Naive thymus-derived CD4-positive, alpha-beta T cell (primary cell): ENCODE data around the gene PICK1. TPM values are rescaled to one million over a fixed set of nuclear protein-coding genes. Genes with fewer than 3 reads are reported as not detected.

Source experiments
- ATAC-seq: fragments of 150-1000 bp; cut with Tn5 transposase; 2 replicates; pipeline ENCODE4 v1.10.0; 2021; ENCODE audit warnings: mild to moderate bottlenecking, moderate library complexity
- CTCF ChIA-PET: fragments of 350-600 bp; sonication (Branson Sonifier 250); formaldehyde crosslinking; loops from one replicate; lab custom pipeline; 2021; ENCODE audit warnings: antibody characterized with exemption; lab: Charles Lee
- POLR2A ChIA-PET: fragments of 350-600 bp; sonication (Branson Sonifier 250); formaldehyde crosslinking; loops from one replicate; lab custom pipeline; 2021; ENCODE audit warnings: antibody characterized with exemption, inconsistent platforms; lab: Charles Lee
- DNase-seq, 9 donors: peaks; one replicate each; pipeline versions ENCODE4 v3.0.0 to v3.0.0-alpha.2; 2020 to 2022; ENCODE audit warnings: mixed read lengths in 1 of 9
- H3K27ac ChIP-seq: one replicate; pipeline ENCODE4 v1.7.0; 2013; ENCODE audit warnings: mild to moderate bottlenecking, low read depth, low read length, moderate library complexity
- H3K27me3 ChIP-seq, 2 donors: one replicate each; pipeline ENCODE4 v1.7.0; 2013; ENCODE audit warnings: low read length in 2 of 2, mild to moderate bottlenecking in 2 of 2, moderate library complexity in 2 of 2; ENCODE audit not compliant: control insufficient read depth in 2 of 2, insufficient read depth in 2 of 2
- H3K36me3 ChIP-seq, 3 experiments: 1 replicate in 2 of 3; 2 replicates in 1 of 3; pipeline ENCODE4 v1.7.0; 2013; ENCODE audit warnings: low read length in 3 of 3, mild to moderate bottlenecking in 3 of 3, moderate library complexity in 1 of 3; ENCODE audit not compliant: insufficient read depth in 3 of 3, control insufficient read depth in 2 of 3
- H3K4me1 ChIP-seq, 2 donors: one replicate each; pipeline ENCODE4 v1.7.0; 2013; ENCODE audit warnings: low read length in 2 of 2, mild to moderate bottlenecking in 2 of 2, moderate library complexity in 1 of 2; ENCODE audit not compliant: control insufficient read depth in 2 of 2, insufficient read depth in 2 of 2
- H3K4me3 ChIP-seq: 2 replicates; pipeline ENCODE4 v1.7.0; 2013; ENCODE audit warnings: mild to moderate bottlenecking, low read length
- H3K9me3 ChIP-seq, 3 experiments: 1 replicate in 2 of 3; 2 replicates in 1 of 3; pipeline ENCODE4 v1.7.0; 2013; ENCODE audit warnings: low read length in 3 of 3; ENCODE audit not compliant: control insufficient read depth in 2 of 3
- H3K27ac Mint-ChIP-seq, 9 donors: one replicate each; pipeline ENCODE4 v1.8.0; 2020 to 2022; ENCODE audit warnings: mixed read lengths in 9 of 9, mild to moderate bottlenecking in 8 of 9, moderate library complexity in 5 of 9, inconsistent platforms in 2 of 9
- H3K27me3 Mint-ChIP-seq, 5 donors: one replicate each; pipeline ENCODE4 v1.8.0; 2021 to 2022; ENCODE audit warnings: mixed read lengths in 5 of 5, mild to moderate bottlenecking in 1 of 5
- H3K36me3 Mint-ChIP-seq, 5 donors: one replicate each; pipeline ENCODE4 v1.8.0; 2020 to 2022; ENCODE audit warnings: mixed read lengths in 5 of 5, mild to moderate bottlenecking in 3 of 5, inconsistent platforms in 1 of 5
- H3K4me1 Mint-ChIP-seq, 7 donors: one replicate each; pipeline ENCODE4 v1.8.0; 2020 to 2022; ENCODE audit warnings: mixed read lengths in 7 of 7, mild to moderate bottlenecking in 3 of 7, inconsistent platforms in 1 of 7
- H3K4me3 Mint-ChIP-seq, 10 donors: one replicate each; pipeline ENCODE4 v1.8.0; 2020 to 2022; ENCODE audit warnings: mild to moderate bottlenecking in 10 of 10, mixed read lengths in 10 of 10, moderate library complexity in 6 of 10, inconsistent platforms in 2 of 10
- H3K9me3 Mint-ChIP-seq, 11 donors: one replicate each; pipeline ENCODE4 v1.8.0; 2020 to 2022; ENCODE audit warnings: mixed read lengths in 11 of 11, mild to moderate bottlenecking in 4 of 11, inconsistent platforms in 1 of 11, moderate library complexity in 1 of 11
- intact Hi-C, 2 donors: fragments of 100-400 bp; cut with micrococcal nuclease; formaldehyde crosslinking; loops; one replicate each; pipeline ENCODE4 v1.15.1; 2023
- polyA plus RNA-seq, 2 donors: library from polyadenylated mRNA; unstranded; fragments of 300-500 nt; fragmentation: Illumina TruSeq; gene quantifications; one replicate each; pipeline ENCODE4 v1.2.3, GENCODE V29; 2021
- total RNA-seq, 6 experiments: library from RNA in 5 of 6; stranded (reverse) in 5 of 6; gene quantifications; 1 replicate in 5 of 6; 2 replicates in 1 of 6; pipeline ENCODE4 v1.2.3 and lab custom pipeline; 2021 to 2026

The PICK1 gene
- total and polyA plus RNA-seq, 7 experiments from 2014 or later = 6.3 to 29.3 (median 25.3) TPM

DNA sequence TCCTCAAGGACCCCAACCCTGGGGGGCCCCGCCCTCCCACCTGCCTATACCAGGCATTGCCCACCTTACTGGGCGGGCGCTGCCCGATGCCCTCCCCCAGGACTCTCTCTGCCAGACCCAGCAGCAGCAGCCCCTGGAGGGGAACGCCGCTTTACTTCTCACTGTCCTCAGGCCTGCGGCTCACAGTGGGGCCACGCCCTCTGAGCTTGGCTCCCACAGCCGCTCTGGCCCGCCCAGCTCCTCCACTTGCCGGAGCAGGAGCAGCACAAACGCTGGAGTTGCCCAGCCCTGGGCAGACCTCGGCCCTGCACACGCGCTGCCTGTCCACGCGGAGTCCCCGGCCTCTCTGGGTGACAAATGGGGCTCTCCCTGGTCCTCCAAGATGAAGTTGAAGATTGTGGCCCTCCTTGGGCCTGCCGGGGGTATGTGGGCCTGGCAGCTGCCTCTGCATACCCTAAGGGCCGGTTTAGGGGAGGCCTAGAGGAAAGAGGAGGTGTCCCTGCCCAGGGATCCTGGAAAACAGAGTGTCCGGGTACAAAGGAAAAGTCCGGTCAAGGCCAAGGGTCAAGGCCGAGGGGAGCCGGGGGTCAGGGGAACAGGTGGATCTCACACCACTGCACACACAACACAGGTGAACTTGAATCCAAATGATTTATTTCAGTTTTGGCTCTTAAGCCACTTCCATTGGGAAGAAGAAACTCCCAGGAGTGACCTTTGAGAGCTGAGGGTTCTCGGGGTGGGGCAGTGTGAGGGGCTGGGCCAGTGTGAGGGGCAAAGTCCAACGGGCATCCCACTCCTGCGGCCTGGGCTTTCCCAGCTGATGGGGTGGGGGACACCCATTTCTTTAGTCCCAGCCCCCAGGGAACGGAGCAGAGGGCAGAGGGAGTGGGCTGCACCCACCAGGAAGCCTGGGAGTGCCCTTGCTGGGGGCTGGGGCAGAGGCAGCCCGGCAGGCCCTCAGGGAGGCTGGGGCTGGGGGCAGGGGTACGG is 54.0 kb downstream of the PICK1 start:
- Histone ChIP-seq H3K4me1 (no peaks in the 10 kb centered on the region), H3K36me3 (peaks cover 0 to 26% (median 0%) of the 10 kb centered on the region in 3 experiments), H3K27ac (no peak overlapping the region), H3K27me3 (no peaks in the 10 kb centered on the region), H3K9me3 (no peaks in the 10 kb centered on the region), H3K4me3 (no peak overlapping the region)
- peaks cover 0 to 9% (median 4%) of the 10 kb centered on the region in 7 donors for H3K4me1 Mint-ChIP-seq
- ChIA-PET CTCF (interaction anchor here (1.0 kb wide), 1 partner anchor 11 kb away, joined by 3 read pairs; no protein-coding TSS in a partner anchor), POLR2A (no interaction called here)
- H3K4me3 Mint-ChIP-seq = no peak overlapping the region
- H3K9me3 Mint-ChIP-seq = peaks cover 0 to 2% (median 0%) of the 10 kb centered on the region in 11 donors
- intact Hi-C loops = loop anchor here (5.0 to 10.0 kb wide), 3 partner anchors 71 to 241 kb away; partner anchors contain the start of genes MAFF (in 1 of the 2) and PLA2G6 (in 1 of the 2)
- H3K36me3 Mint-ChIP-seq = peaks cover 0 to 17% (median 4%) of the 10 kb centered on the region in 5 donors
- peak overlapping the region in 1 of 9 donors; percentile 68 for H3K27ac Mint-ChIP-seq
- no peaks in the 10 kb centered on the region for H3K27me3 Mint-ChIP-seq
- ATAC-seq = no peak
- no peak for DNase-seq

DNA sequence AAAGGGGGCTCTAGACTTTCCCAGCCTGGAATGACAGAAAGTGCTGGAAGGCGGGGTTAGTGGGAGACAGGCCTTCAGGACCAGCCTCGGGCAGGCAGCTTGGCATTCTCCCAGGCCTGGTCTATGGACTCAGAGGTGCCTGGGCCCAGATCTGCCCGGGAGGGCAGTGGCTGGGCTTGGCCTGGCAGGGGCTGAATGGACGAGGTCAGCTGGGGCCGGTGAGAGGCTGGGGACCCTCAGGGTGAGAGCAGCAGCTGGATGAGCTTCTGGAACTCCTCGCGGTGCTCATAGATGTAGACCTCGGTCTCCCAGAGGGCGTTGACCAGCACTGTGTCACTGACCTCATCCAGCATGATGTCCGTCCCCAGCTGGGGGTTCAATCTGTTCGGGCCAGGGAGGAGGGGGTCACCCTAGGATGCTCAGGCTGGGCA is 54.7 kb downstream of the PICK1 start:
- Histone ChIP-seq H3K27ac (no peak overlapping the region), H3K36me3 (peaks cover 0 to 27% (median 0%) of the 10 kb centered on the region in 3 experiments), H3K27me3 (no peaks in the 10 kb centered on the region), H3K4me3 (no peak overlapping the region), H3K4me1 (no peaks in the 10 kb centered on the region), H3K9me3 (no peaks in the 10 kb centered on the region)
- POLR2A ChIA-PET = no interaction called here
- no peak for DNase-seq
- Mint-ChIP-seq H3K9me3 (peaks cover 0 to 2% (median 0%) of the 10 kb centered on the region in 11 donors), H3K27me3 (no peaks in the 10 kb centered on the region), H3K4me1 (peaks cover 0 to 9% (median 4%) of the 10 kb centered on the region in 7 donors), H3K36me3 (peaks cover 0 to 20% (median 4%) of the 10 kb centered on the region in 5 donors), H3K27ac (no peak overlapping the region), H3K4me3 (no peak overlapping the region)
- CTCF ChIA-PET = interaction anchor here (0.7 to 1.0 kb wide), 2 partner anchors 12 to 669 kb away, joined by 3 to 4 read pairs; no protein-coding TSS in a partner anchor
- ATAC-seq = no peak
- intact Hi-C loops = loop anchor here (5.0 to 10.0 kb wide), 3 partner anchors 70 to 240 kb away; partner anchors contain the start of genes MAFF (in 1 of the 2) and PLA2G6 (in 1 of the 2)

DNA sequence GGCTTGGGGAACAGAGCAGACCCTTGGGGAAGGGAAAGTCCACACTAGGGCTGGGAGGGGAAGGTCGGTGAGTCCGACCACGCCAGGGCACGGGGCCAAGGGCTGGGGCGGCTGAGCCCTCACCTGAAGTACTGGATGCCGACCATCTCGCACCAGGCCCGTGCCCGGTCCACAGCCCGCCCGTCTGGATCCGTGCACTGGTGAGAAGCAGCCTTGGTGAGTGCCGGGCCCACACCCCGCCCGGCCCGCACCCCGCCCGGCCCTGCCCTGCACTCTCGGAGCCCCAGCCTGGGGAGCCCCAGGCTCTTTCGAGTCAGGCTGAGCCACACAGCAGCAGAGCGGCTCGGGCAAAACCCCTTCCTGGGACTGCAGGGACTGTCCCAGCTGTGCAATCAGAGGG is 55.2 kb downstream of the PICK1 start:
- CTCF ChIA-PET = interaction anchor here (0.7 to 1.0 kb wide), 3 partner anchors 12 to 668 kb away, joined by 3 to 6 read pairs (median 4); no protein-coding TSS in a partner anchor
- Mint-ChIP-seq H3K4me1 (peaks cover 0 to 9% (median 4%) of the 10 kb centered on the region in 7 donors), H3K27me3 (no peaks in the 10 kb centered on the region), H3K36me3 (peaks cover 0 to 20% (median 4%) of the 10 kb centered on the region in 5 donors), H3K9me3 (peaks cover 0 to 2% (median 0%) of the 10 kb centered on the region in 11 donors), H3K27ac (no peak overlapping the region), H3K4me3 (no peak overlapping the region)
- POLR2A ChIA-PET = no interaction called here
- Histone ChIP-seq H3K36me3 (peaks cover 0 to 27% (median 0%) of the 10 kb centered on the region in 3 experiments), H3K27ac (no peak overlapping the region), H3K4me1 (no peaks in the 10 kb centered on the region), H3K27me3 (no peaks in the 10 kb centered on the region), H3K4me3 (no peak overlapping the region), H3K9me3 (no peaks in the 10 kb centered on the region)
- intact Hi-C loops = loop anchor here (5.0 to 10.0 kb wide), 3 partner anchors 70 to 240 kb away; partner anchors contain the start of genes MAFF (in 1 of the 2) and PLA2G6 (in 1 of the 2)
- DNase-seq (no peak), ATAC-seq (no peak)

DNA sequence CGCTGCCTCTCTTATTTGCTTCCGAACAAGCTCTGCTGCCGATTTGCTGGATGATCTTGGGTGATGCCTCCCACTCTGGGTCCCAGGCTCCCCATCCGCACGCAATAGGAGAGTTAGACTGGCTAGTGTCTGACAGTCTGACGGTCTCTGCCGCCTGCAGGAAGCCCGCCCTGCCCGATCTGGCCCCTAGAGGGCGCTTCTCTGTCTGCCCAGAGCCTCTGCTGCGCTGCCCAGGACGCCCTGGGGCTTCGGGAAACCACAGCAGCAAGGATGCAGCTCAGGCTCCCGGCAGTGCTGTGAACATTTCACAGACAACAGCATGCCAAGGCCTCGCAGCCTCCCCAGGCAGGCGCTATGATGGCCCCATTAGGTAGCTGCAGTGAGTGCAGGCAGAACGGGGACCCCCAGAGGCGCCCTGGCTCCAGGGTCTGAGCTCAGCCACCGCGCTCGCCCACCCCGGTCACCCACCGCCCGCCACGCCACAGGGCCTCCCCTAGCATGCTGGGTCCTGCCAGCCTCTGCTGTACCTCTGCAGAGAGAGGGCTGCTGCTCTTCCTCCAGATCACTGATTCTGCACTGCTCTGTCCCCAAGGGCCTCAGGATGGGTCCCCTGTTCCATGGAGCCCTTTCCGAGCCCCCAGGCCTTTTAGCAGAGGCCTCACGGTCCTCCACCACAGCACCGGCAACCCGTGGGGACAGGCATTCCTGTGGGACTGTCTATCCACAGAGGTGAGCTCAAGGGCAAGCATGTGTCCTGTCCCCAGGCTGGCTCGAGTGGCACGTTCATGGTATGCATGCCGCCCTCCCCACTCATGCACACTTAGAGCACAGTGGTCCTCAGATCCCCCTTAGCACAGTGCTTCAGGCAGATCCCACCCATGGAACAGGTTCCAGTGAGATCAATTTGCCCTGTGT is 57.5 kb downstream of the PICK1 start:
- Histone ChIP-seq H3K27ac (no peak overlapping the region), H3K4me3 (no peak overlapping the region), H3K9me3 (no peaks in the 10 kb centered on the region), H3K4me1 (no peaks in the 10 kb centered on the region), H3K27me3 (no peaks in the 10 kb centered on the region), H3K36me3 (peaks cover 0 to 34% (median 0%) of the 10 kb centered on the region in 3 experiments)
- intact Hi-C loops = loop anchor here (1.0 to 10.0 kb wide), 5 partner anchors 68 to 239 kb away; partner anchors contain the start of genes MAFF (in 1 of the 2) and PLA2G6 (in 1 of the 2)
- CTCF ChIA-PET = interaction anchor here (0.9 to 1.5 kb wide), 5 partner anchors 14 to 115 kb away, joined by 3 to 6 read pairs (median 3); partner anchors contain the start of gene PLA2G6
- Mint-ChIP-seq H3K27ac (peak overlapping the region in 2 of 9 donors; percentile 57 to 81), H3K9me3 (peaks cover 0 to 1% (median 0%) of the 10 kb centered on the region in 11 donors), H3K4me1 (peaks cover 0 to 6% (median 4%) of the 10 kb centered on the region in 7 donors), H3K36me3 (peaks cover 0 to 19% (median 4%) of the 10 kb centered on the region in 5 donors), H3K27me3 (no peaks in the 10 kb centered on the region), H3K4me3 (peak overlapping the region in 1 of 10 donors; percentile 41)
- ATAC-seq (peak; percentile 92), DNase-seq (peak; percentile 42 to 83 (median 67))
- POLR2A ChIA-PET = no interaction called here

DNA sequence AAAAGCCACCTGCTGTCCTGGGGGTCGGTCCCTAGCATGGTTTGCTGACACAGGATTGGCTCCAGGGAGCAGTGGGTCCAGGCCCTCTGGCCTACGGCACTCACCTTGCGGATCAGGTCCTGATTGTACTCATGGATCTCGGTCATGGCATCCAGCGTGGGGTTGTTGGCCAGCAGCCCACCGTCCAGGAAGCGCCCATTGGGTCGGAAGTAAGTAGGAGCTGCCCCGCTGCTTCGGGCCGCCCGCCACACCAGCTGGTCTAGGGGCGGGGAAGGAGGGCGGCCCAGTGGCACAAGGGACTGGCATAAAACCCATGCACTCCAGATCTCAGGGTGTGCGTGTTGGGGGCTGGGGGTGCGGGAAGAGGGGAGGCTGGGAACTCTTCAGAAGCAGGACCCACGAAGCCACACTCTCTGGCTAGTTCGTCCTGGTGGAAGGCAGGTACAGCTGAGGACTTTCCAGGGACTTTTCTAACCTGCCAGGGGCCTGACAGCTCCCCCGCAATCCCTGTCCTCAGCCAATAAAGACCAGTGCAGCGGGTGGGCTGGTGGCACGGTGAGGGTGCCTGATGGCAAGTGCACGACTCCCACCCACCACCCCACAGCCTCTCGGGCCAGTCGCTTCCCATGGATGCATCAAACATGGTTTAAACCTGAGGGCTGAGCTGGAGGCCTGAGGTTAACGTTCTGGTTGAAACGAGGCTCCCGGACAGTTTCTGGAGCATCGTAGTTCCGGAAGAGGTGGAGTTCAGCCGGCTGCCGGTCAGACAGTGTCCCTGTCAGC is 58.4 kb downstream of the PICK1 start:
- peaks cover 0 to 34% (median 0%) of the 10 kb centered on the region in 3 experiments for H3K36me3 ChIP-seq
- DNase-seq (no peak), ATAC-seq (no peak)
- no peaks in the 10 kb centered on the region for H3K9me3 Mint-ChIP-seq
- H3K4me3 Mint-ChIP-seq = no peak overlapping the region
- H3K27ac ChIP-seq = no peak overlapping the region
- intact Hi-C loops = loop anchor here in 1 of 2 donors (10.0 kb wide), 1 partner anchor 89 kb away; the partner anchor contains the start of gene MAFF
- H3K4me1 ChIP-seq = no peaks in the 10 kb centered on the region
- H3K9me3 ChIP-seq = no peaks in the 10 kb centered on the region
- CTCF ChIA-PET = interaction anchor here (0.8 to 0.9 kb wide), 2 partner anchors 9 to 66 kb away, joined by 3 read pairs; partner anchors contain the start of gene PLA2G6
- peaks cover 0 to 19% (median 4%) of the 10 kb centered on the region in 5 donors for H3K36me3 Mint-ChIP-seq
- no peaks in the 10 kb centered on the region for H3K27me3 ChIP-seq
- H3K4me3 ChIP-seq = no peak overlapping the region
- H3K27ac Mint-ChIP-seq = no peak overlapping the region
- POLR2A ChIA-PET = interaction anchor here (0.6 kb wide), 1 partner anchor 147 kb away, joined by 3 read pairs; no protein-coding TSS in a partner anchor
- peaks cover 0 to 6% (median 4%) of the 10 kb centered on the region in 7 donors for H3K4me1 Mint-ChIP-seq
- no peaks in the 10 kb centered on the region for H3K27me3 Mint-ChIP-seq
